ENCODE measurements around the gene MYLK4. TPM values are rescaled to one million over a fixed set of nuclear protein-coding genes. Genes with fewer than 3 reads are reported as not detected.
A peak's percentile ranks its signal among the peaks of the same experiment; 100 is the strongest.

MYLK4 gene
- total and polyA plus RNA-seq, 2 of the 13 experiments (the other 11 are each of a cell fraction or from before 2014, with no cell fraction given) = 0.26 to 0.29 TPM

- WGBS (ENCODE audit: low lambda C conversion rate) = 25% methylated on average over 6 of the region's 6 CpGs
- H3K4me3 ChIP-seq (replicated peaks in 1 of 3; ENCODE audit: insufficient read depth in 1 of 3, low read depth in 2 of 3, low read length in 3 of 3) = no peak overlapping the region
- H3K9me3 ChIP-seq (ENCODE audit: low read length) = no peaks in the 10 kb centered on the region
- ChIA-PET CTCF (ENCODE audit: low intra/inter-chr PET ratio, low total read pairs) (no interaction called here), POLR2A (no interaction called here)
- H3K4me1 ChIP-seq (ENCODE audit: insufficient read depth, low read length) = peaks cover 22% of the 10 kb centered on the region
- H3K9ac ChIP-seq (ENCODE audit: insufficient read depth, low read depth, low read length) = no peak overlapping the region
- intact Hi-C loops (cut with micrococcal nuclease; ENCODE audit: unreplicated experiment) (no loop called here), in situ Hi-C loops (cut with HindIII; ENCODE audit: extremely low pct_ligation_motif_present, low pct_unique_long_range_greater_than_20kb) (no loop called here)
- H3K27me3 ChIP-seq (ENCODE audit: control insufficient read depth in 1 of 2, insufficient read depth in 2 of 2, low read length in 2 of 2) = peaks cover 1 to 24% of the 10 kb centered on the region in 2 experiments; a peak in 4 of 5 replicates
- H3K4me2 ChIP-seq (ENCODE audit: low read depth, low read length) = no peak overlapping the region
- DNase-seq (ENCODE audit: low spot score) (no peak), FAIRE-seq (peak; percentile 43), ATAC-seq (peak; percentile 68)
- no TSS peak for BruUV-seq (replicated peaks)
- H3K36me3 ChIP-seq (replicated peaks in 1 of 2; ENCODE audit: control insufficient read depth in 1 of 2, insufficient read depth in 2 of 2, low read length in 2 of 2) = no peaks in the 10 kb centered on the region
- no peak overlapping the region for H2AFZ ChIP-seq (ENCODE audit: low read length)
- no peaks in the 10 kb centered on the region for H3K79me2 ChIP-seq (ENCODE audit: insufficient read depth, low read length)
- H3K27ac ChIP-seq (ENCODE audit: extremely low read length, insufficient read depth, low read length) = no peak overlapping the region
- H4K20me1 ChIP-seq (ENCODE audit: insufficient read depth, low read length) = no peaks in the 10 kb centered on the region
- TF ChIP-seq HNRNPUL1 (IDR thresholded peaks at IDR 0.05; ENCODE audit: low read depth, low read length) = no peak
- TF ChIP-seq HBP1 (CRISPR knock-in tag; IDR thresholded peaks at IDR 0.05; ENCODE audit: low read depth) = no peak
- TF ChIP-seq ARNT2 (CRISPR knock-in tag; IDR thresholded peaks at IDR 0.05; ENCODE audit: low read depth) = no peak
- no peak for TF ChIP-seq ZC3H13 (CRISPR knock-in tag; IDR thresholded peaks at IDR 0.05)
- no peak for TF ChIP-seq IRX3 (CRISPR knock-in tag; IDR thresholded peaks at IDR 0.05; ENCODE audit: borderline replicate concordance, low read depth)
- peak; percentile 89 for TF ChIP-seq RAD51 (IDR thresholded peaks at IDR 0.05; ENCODE audit: borderline replicate concordance)
- TF ChIP-seq CBX5 (CRISPR knock-in tag; IDR thresholded peaks at IDR 0.05; ENCODE audit: borderline replicate concordance) = no peak
- TF ChIP-seq CENPT (CRISPR knock-in tag; IDR thresholded peaks at IDR 0.05; ENCODE audit: low read depth) = no peak
- no peak for TF ChIP-seq RXRA (CRISPR knock-in tag; IDR thresholded peaks at IDR 0.05)
- no peak for TF ChIP-seq MBD4 (IDR thresholded peaks at IDR 0.05; ENCODE audit: borderline replicate concordance, low read length)
- TF ChIP-seq CEBPB (IDR thresholded peaks at IDR 0.05; ENCODE audit: borderline replicate concordance, low read depth, low read length) = 0 out of 2 replicates have a peak, but pooled peaks have one; percentile 6
- TF ChIP-seq PAXIP1 (CRISPR knock-in tag; conservative IDR thresholded peaks at IDR 0.05) = peak; percentile 35; the same call in 1 of the 2 replicates
- no peak for TF ChIP-seq MTF1 (CRISPR knock-in tag; IDR thresholded peaks at IDR 0.05)
- peak; percentile 30; the same call in 1 of the 2 replicates for TF ChIP-seq CEBPG (CRISPR knock-in tag; IDR thresholded peaks at IDR 0.05)
- peak; percentile 23; the same call in 1 of the 2 replicates for TF ChIP-seq TCF7 (IDR thresholded peaks at IDR 0.05; ENCODE audit: low read depth)
- TF ChIP-seq ZNF746 (CRISPR knock-in tag; IDR thresholded peaks at IDR 0.05) = no peak
- 0 out of 2 replicates have a peak, but pooled peaks have one; percentile 14 for TF ChIP-seq TRIM24 (CRISPR knock-in tag; IDR thresholded peaks at IDR 0.05)
- TF ChIP-seq SALL1 (CRISPR knock-in tag; IDR thresholded peaks at IDR 0.05) = no peak; the same call in 1 of the 2 replicates
- peak; percentile 49 for TF ChIP-seq GATAD2A (CRISPR knock-in tag; IDR thresholded peaks at IDR 0.05)
- no peak for TF ChIP-seq PAF1 (CRISPR knock-in tag; IDR thresholded peaks at IDR 0.05)
- no peak for TF ChIP-seq ZNF740 (CRISPR knock-in tag; IDR thresholded peaks at IDR 0.05)
- no peak for TF ChIP-seq ZNF569 (CRISPR knock-in tag; IDR thresholded peaks at IDR 0.05; ENCODE audit: borderline replicate concordance)
Measured at GRCh38 chr6:2666906-2667575, 83.7 kb downstream of the MYLK4 start.

Data from HepG2 (cell line).